Measurements from ENCODE around the gene ALG9.

DNA sequence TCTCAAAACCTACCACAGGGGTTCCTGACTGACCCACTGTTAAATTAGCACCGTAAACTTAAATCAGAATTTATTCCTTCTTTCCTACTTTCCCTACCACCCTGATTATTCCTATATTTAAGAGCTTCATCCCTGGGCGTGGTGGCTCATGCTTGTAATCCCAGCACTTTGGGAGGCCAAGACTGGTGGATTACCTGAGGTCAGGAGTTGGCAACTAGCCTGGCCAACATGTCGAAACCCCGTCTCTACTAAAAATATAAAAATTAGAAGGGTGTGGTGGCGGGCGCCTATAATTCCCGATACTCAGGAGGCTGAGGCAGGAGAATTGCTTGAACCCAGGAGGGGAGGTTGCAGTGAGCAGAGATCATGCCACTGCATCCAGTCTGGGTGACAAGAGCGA is 20.3 kb downstream of the ALG9 start:
- TF ChIP-seq, protein P1, sequence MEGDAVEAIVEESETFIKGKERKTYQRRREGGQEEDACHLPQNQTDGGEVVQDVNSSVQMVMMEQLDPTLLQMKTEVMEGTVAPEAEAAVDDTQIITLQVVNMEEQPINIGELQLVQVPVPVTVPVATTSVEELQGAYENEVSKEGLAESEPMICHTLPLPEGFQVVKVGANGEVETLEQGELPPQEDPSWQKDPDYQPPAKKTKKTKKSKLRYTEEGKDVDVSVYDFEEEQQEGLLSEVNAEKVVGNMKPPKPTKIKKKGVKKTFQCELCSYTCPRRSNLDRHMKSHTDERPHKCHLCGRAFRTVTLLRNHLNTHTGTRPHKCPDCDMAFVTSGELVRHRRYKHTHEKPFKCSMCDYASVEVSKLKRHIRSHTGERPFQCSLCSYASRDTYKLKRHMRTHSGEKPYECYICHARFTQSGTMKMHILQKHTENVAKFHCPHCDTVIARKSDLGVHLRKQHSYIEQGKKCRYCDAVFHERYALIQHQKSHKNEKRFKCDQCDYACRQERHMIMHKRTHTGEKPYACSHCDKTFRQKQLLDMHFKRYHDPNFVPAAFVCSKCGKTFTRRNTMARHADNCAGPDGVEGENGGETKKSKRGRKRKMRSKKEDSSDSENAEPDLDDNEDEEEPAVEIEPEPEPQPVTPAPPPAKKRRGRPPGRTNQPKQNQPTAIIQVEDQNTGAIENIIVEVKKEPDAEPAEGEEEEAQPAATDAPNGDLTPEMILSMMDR (conservative IDR thresholded peaks at IDR 0.05) = no peak
- TF ChIP-seq EZH2 (IDR thresholded peaks at IDR 0.05; ENCODE audit: low read depth) = no peak
